GM21576 (cell line): ENCODE data around the gene BCAR3.

ENCODE experiments used
- ATAC-seq: cut with Tn5 transposase; IDR thresholded peaks from one replicate; pipeline ENCODE4 v1.9.1; 2021; ENCODE audit warnings: mild to moderate bottlenecking, moderate library complexity; ENCODE audit not compliant: unreplicated experiment

The BCAR3 gene

GRCh38 chr1:93518516-93518915, 163.1 kb downstream of the BCAR3 start:
- no peak for ATAC-seq

GRCh38 chr1:93516164-93516563, 165.5 kb downstream of the BCAR3 start:
- ATAC-seq = no peak
